ENCODE measurements around the gene TGIF2. TPM values are rescaled to one million over a fixed set of nuclear protein-coding genes. Genes with fewer than 3 reads are reported as not detected.

TGIF2 gene
- total and polyA plus RNA-seq, 2 of the 13 experiments (the other 11 are each of a cell fraction or from before 2014, with no cell fraction given), result 41.3 to 53.9 TPM

DNA sequence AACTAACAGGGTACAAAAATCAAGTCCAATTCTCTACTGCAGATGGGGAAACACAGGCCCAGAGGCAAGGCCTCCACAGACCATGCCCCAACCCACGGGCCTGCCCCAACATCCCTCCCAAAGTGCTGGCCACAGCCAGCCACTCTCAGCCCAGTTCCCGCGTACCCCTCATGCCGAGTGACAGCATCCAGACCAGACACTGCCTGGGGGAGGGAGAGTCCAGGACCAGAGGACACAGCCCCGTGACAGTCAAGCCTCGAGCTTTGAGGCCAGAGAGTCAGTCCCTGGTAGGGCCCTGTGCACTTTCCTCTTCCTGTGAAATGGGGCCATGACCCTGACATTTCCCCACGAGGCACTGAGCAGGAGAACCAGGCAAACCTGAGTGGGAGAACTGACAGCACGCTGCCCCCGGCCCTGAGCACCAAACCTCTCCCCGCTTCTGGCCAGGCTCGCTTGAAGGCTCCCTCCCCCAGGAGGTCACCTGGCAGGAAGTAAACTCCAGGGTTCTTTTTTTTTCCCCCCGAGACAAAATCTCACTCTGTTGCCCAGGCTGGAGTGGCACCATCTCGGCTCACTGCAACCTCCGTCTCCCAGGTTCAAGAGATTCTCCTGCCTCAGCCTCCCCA lies 27.2 kb upstream of the TGIF2 start (continued):
- TF ChIP-seq, protein P1, sequence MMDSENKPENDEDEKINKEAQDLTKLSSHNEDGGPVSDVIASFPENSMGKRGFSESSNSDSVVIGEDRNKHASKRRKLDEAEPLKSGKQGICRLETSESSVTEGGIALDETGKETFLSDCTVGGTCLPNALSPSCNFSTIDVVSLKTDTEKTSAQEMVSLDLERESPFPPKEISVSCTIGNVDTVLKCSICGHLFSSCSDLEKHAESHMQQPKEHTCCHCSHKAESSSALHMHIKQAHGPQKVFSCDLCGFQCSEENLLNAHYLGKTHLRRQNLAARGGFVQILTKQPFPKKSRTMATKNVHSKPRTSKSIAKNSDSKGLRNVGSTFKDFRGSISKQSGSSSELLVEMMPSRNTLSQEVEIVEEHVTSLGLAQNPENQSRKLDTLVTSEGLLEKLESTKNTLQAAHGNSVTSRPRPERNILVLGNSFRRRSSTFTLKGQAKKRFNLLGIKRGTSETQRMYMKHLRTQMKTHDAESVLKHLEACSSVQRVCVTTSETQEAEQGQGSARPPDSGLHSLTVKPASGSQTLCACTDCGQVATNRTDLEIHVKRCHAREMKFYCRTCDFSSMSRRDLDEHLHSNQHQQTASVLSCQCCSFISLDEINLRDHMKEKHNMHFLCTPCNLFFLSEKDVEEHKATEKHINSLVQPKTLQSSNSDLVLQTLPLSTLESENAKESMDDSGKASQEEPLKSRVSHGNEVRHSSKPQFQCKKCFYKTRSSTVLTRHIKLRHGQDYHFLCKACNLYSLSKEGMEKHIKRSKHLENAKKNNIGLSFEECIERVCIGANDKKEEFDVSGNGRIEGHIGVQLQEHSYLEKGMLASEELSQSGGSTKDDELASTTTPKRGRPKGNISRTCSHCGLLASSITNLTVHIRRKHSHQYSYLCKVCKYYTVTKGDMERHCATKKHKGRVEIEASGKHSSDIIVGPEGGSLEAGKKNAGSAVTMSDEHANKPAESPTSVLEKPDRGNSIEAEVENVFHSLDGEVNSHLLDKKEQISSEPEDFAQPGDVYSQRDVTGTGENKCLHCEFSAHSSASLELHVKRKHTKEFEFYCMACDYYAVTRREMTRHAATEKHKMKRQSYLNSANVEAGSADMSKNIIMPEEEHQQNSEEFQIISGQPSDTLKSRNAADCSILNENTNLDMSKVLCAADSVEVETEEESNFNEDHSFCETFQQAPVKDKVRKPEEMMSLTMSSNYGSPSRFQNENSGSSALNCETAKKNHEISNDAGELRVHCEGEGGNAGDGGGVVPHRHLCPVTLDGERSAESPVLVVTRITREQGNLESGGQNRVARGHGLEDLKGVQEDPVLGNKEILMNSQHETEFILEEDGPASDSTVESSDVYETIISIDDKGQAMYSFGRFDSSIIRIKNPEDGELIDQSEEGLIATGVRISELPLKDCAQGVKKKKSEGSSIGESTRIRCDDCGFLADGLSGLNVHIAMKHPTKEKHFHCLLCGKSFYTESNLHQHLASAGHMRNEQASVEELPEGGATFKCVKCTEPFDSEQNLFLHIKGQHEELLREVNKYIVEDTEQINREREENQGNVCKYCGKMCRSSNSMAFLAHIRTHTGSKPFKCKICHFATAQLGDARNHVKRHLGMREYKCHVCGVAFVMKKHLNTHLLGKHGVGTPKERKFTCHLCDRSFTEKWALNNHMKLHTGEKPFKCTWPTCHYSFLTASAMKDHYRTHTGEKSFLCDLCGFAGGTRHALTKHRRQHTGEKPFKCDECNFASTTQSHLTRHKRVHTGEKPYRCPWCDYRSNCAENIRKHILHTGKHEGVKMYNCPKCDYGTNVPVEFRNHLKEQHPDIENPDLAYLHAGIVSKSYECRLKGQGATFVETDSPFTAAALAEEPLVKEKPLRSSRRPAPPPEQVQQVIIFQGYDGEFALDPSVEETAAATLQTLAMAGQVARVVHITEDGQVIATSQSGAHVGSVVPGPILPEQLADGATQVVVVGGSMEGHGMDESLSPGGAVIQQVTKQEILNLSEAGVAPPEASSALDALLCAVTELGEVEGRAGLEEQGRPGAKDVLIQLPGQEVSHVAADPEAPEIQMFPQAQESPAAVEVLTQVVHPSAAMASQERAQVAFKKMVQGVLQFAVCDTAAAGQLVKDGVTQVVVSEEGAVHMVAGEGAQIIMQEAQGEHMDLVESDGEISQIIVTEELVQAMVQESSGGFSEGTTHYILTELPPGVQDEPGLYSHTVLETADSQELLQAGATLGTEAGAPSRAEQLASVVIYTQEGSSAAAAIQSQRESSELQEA (CRISPR knock-in tag; IDR thresholded peaks at IDR 0.05; ENCODE audit: not compliant biosample characterization), result no peak
- TF ChIP-seq, protein P2, sequence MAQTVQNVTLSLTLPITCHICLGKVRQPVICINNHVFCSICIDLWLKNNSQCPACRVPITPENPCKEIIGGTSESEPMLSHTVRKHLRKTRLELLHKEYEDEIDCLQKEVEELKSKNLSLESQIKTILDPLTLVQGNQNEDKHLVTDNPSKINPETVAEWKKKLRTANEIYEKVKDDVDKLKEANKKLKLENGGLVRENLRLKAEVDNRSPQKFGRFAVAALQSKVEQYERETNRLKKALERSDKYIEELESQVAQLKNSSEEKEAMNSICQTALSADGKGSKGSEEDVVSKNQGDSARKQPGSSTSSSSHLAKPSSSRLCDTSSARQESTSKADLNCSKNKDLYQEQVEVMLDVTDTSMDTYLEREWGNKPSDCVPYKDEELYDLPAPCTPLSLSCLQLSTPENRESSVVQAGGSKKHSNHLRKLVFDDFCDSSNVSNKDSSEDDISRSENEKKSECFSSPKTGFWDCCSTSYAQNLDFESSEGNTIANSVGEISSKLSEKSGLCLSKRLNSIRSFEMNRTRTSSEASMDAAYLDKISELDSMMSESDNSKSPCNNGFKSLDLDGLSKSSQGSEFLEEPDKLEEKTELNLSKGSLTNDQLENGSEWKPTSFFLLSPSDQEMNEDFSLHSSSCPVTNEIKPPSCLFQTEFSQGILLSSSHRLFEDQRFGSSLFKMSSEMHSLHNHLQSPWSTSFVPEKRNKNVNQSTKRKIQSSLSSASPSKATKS (CRISPR knock-in tag; IDR thresholded peaks at IDR 0.05), result no peak
- TF ChIP-seq KMT2B (CRISPR knock-in tag; IDR thresholded peaks at IDR 0.05) (no peak), GPN1 (CRISPR knock-in tag; IDR thresholded peaks at IDR 0.05; ENCODE audit: borderline replicate concordance) (no peak), NR2F6 (IDR thresholded peaks at IDR 0.05) (no peak), NR2F6 (CRISPR knock-in tag; IDR thresholded peaks at IDR 0.05) (0 out of 2 replicates have a peak, but pooled peaks have one; percentile 5), ZNF253 (CRISPR knock-in tag; IDR thresholded peaks at IDR 0.05; ENCODE audit: borderline replicate concordance) (no peak), ZEB1 (IDR thresholded peaks at IDR 0.05; ENCODE audit: insufficient replicate concordance, low read depth) (no peak), AKAP8 (CRISPR knock-in tag; IDR thresholded peaks at IDR 0.05) (no peak)
- TF ChIP-seq, protein P3, sequence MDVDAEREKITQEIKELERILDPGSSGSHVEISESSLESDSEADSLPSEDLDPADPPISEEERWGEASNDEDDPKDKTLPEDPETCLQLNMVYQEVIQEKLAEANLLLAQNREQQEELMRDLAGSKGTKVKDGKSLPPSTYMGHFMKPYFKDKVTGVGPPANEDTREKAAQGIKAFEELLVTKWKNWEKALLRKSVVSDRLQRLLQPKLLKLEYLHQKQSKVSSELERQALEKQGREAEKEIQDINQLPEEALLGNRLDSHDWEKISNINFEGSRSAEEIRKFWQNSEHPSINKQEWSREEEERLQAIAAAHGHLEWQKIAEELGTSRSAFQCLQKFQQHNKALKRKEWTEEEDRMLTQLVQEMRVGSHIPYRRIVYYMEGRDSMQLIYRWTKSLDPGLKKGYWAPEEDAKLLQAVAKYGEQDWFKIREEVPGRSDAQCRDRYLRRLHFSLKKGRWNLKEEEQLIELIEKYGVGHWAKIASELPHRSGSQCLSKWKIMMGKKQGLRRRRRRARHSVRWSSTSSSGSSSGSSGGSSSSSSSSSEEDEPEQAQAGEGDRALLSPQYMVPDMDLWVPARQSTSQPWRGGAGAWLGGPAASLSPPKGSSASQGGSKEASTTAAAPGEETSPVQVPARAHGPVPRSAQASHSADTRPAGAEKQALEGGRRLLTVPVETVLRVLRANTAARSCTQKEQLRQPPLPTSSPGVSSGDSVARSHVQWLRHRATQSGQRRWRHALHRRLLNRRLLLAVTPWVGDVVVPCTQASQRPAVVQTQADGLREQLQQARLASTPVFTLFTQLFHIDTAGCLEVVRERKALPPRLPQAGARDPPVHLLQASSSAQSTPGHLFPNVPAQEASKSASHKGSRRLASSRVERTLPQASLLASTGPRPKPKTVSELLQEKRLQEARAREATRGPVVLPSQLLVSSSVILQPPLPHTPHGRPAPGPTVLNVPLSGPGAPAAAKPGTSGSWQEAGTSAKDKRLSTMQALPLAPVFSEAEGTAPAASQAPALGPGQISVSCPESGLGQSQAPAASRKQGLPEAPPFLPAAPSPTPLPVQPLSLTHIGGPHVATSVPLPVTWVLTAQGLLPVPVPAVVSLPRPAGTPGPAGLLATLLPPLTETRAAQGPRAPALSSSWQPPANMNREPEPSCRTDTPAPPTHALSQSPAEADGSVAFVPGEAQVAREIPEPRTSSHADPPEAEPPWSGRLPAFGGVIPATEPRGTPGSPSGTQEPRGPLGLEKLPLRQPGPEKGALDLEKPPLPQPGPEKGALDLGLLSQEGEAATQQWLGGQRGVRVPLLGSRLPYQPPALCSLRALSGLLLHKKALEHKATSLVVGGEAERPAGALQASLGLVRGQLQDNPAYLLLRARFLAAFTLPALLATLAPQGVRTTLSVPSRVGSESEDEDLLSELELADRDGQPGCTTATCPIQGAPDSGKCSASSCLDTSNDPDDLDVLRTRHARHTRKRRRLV (CRISPR knock-in tag; IDR thresholded peaks at IDR 0.05), result no peak
- TF ChIP-seq, protein P4, sequence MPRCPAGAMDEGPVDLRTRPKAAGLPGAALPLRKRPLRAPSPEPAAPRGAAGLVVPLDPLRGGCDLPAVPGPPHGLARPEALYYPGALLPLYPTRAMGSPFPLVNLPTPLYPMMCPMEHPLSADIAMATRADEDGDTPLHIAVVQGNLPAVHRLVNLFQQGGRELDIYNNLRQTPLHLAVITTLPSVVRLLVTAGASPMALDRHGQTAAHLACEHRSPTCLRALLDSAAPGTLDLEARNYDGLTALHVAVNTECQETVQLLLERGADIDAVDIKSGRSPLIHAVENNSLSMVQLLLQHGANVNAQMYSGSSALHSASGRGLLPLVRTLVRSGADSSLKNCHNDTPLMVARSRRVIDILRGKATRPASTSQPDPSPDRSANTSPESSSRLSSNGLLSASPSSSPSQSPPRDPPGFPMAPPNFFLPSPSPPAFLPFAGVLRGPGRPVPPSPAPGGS (CRISPR knock-in tag; IDR thresholded peaks at IDR 0.05), result no peak
- TF ChIP-seq, protein P5, sequence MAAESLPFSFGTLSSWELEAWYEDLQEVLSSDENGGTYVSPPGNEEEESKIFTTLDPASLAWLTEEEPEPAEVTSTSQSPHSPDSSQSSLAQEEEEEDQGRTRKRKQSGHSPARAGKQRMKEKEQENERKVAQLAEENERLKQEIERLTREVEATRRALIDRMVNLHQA (CRISPR knock-in tag; IDR thresholded peaks at IDR 0.05), result no peak
